Nephron (organoid): ENCODE data around the gene ENTREP1.
"Not testable (repeated sequence)": the region's sequence is repeated elsewhere in the genome, so short reads cannot be mapped to it uniquely, and the experiment has no call there.

Experiments used
- H3K27ac Mint-ChIP-seq, 3 experiments: 2 replicates each; pipeline ENCODE4 v1.8.0; 2020; ENCODE audit warnings: mixed read lengths in 3 of 3, mild to moderate bottlenecking in 2 of 3, moderate library complexity in 1 of 3
- H3K27me3 Mint-ChIP-seq: 2 replicates; pipeline ENCODE4 v1.8.0; 2021; ENCODE audit warnings: low read depth, mild to moderate bottlenecking, moderate library complexity, mixed read lengths
- H3K36me3 Mint-ChIP-seq: 2 replicates; pipeline ENCODE4 v1.8.0; 2020; ENCODE audit warnings: low read depth, mixed read lengths
- H3K4me1 Mint-ChIP-seq: 2 replicates; pipeline ENCODE4 v1.8.0; 2020; ENCODE audit warnings: mixed read lengths
- H3K4me3 Mint-ChIP-seq, 3 experiments: 2 replicates each; pipeline ENCODE4 v1.8.0; 2020; ENCODE audit warnings: mild to moderate bottlenecking in 3 of 3, mixed read lengths in 3 of 3, moderate library complexity in 2 of 3
- H3K9me3 Mint-ChIP-seq: 2 replicates; pipeline ENCODE4 v1.8.0; 2020; ENCODE audit warnings: mixed read lengths
- TF ChIP-seq, protein P1 (sequence below), 3 experiments: fragments of 200-600 bp; sonication (generic); IDR thresholded peaks; one replicate each; pipeline ENCODE4 v1.5.0; 2021; ENCODE audit warnings: antibody characterized with exemption in 3 of 3; ENCODE audit not compliant: unreplicated experiment in 3 of 3

ENTREP1 gene

DNA sequence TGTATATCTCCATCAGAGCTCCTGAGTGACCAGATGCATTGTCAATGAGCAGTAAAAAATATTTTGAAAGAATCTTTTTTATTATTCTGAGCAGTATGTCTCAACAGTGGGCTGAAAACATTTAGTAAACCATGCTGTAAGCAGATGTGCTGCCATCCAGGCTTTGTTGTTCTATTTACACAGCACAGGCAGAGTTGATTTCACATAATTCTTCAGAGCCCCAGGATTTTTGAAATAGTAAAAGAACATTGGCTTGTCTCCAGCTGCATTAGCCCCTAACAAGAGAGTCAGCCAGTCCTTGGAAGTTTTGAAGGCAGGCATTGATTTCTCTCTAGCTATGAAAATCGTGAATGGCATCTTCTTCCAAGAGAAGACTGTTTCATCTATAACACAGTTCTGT lies 25.2 kb upstream of the ENTREP1 start:
- H3K27ac Mint-ChIP-seq: no peak overlapping the region
- no peak overlapping the region for H3K4me3 Mint-ChIP-seq
- H3K27me3 Mint-ChIP-seq: no peaks in the 10 kb centered on the region
- TF ChIP-seq, protein P1, sequence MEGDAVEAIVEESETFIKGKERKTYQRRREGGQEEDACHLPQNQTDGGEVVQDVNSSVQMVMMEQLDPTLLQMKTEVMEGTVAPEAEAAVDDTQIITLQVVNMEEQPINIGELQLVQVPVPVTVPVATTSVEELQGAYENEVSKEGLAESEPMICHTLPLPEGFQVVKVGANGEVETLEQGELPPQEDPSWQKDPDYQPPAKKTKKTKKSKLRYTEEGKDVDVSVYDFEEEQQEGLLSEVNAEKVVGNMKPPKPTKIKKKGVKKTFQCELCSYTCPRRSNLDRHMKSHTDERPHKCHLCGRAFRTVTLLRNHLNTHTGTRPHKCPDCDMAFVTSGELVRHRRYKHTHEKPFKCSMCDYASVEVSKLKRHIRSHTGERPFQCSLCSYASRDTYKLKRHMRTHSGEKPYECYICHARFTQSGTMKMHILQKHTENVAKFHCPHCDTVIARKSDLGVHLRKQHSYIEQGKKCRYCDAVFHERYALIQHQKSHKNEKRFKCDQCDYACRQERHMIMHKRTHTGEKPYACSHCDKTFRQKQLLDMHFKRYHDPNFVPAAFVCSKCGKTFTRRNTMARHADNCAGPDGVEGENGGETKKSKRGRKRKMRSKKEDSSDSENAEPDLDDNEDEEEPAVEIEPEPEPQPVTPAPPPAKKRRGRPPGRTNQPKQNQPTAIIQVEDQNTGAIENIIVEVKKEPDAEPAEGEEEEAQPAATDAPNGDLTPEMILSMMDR (IDR thresholded peaks at IDR 0.05; ENCODE audit: unreplicated experiment in 3 of 3): no peak
- no peaks in the 10 kb centered on the region for H3K9me3 Mint-ChIP-seq
- H3K36me3 Mint-ChIP-seq: no peaks in the 10 kb centered on the region
- peaks cover 16% of the 10 kb centered on the region for H3K4me1 Mint-ChIP-seq

DNA sequence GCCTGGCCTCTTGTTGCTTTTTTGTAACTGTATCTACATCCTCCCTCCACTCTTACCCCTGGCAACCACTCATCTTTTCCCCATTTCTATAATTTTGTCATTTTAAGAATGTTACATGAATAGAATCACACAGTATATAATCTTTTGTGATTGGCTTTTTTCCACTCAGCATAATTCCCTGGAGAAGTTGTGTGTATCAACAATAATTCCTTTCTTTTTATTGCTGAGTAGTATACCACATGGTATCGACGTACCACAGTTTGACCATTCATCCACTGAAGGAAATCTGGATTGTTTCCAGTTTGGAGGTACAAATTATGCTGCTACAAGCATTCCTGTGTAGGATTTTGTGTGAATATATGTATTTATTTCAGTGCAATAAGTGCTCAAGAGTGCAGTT lies 21.7 kb upstream of the ENTREP1 start:
- Mint-ChIP-seq H3K27ac (no peak overlapping the region), H3K36me3 (no peaks in the 10 kb centered on the region), H3K9me3 (no peaks in the 10 kb centered on the region), H3K27me3 (no peaks in the 10 kb centered on the region), H3K4me1 (peaks cover 11% of the 10 kb centered on the region), H3K4me3 (no peak overlapping the region)
- TF ChIP-seq, protein P1 (IDR thresholded peaks at IDR 0.05; ENCODE audit: unreplicated experiment in 3 of 3): no peak

DNA sequence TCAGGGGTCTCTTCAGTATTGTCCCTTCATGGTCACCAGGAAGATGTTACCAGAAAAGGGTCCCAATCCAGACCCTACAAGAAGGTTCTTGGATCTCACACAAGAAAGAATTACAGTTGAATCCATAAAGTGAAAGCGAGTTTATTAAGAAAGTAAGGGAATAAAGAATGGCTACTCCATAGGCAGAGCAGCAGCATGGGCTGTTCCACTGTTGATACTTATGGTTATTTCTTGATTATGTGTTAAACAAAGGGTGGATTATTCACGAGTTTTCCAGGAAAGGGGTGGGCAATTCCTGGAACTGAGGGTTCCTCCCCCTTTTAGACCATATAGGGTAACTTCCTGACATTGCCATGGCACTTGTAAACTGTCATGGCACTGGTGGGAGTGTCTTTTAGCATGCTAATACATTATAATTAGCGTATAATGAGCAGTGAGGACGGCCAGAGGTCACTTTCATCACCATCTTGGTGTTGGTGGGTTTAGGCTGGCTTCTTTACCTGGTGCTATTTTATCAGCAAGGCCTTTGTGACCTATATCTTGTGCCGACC lies 18.0 kb upstream of the ENTREP1 start:
- H3K4me1 Mint-ChIP-seq: peaks cover 19% of the 10 kb centered on the region
- H3K4me3 Mint-ChIP-seq, H3K36me3 Mint-ChIP-seq, H3K9me3 Mint-ChIP-seq, H3K27me3 Mint-ChIP-seq: not testable (repeated sequence)
- H3K27ac Mint-ChIP-seq: peak overlapping the region in 2 of 3 experiments; percentile 94 to 95

DNA sequence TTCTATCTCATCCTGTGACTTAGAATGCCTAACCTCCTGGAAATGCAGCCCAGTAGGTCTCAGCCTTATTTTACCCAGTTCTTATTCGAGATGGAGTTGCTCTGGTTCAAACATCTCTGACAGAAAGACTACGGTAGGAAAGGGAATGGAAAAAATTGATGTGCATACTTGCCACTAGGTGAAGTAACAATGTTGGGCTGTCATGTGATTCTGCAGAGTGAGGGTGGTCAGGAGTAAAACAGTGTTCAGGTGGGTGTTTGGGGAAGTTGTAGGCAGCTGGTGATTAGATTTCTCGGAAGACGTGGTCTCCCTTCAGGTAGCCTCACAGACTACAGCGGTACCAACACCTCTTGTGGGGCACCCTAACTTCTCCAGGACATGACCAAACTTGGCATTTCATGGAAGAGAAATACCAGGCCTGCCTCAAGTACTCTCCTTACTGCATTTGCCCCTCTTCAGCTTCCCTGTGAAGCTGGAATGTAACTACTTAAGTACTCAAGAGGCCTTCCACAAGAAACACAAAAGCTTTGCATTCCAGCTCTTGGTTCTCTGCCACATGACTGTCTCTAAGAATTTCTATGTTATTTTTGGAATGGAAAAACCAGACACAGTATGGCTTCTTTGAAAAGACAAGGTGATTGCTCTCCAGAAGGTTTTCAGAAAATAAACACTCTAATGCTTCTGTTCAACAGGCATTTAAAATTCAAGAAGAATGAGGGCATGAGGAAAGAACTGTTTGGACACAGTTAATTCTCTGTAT lies 17.4 kb upstream of the ENTREP1 start:
- H3K27ac Mint-ChIP-seq: peak overlapping the region; percentile 89 to 95 (median 94)
- TF ChIP-seq, protein P1 (IDR thresholded peaks at IDR 0.05; ENCODE audit: unreplicated experiment in 3 of 3): no peak
- H3K4me3 Mint-ChIP-seq: no peak overlapping the region
- no peaks in the 10 kb centered on the region for H3K27me3 Mint-ChIP-seq
- H3K9me3 Mint-ChIP-seq: peaks cover 11% of the 10 kb centered on the region
- peaks cover 19% of the 10 kb centered on the region for H3K4me1 Mint-ChIP-seq
- peaks cover 4% of the 10 kb centered on the region for H3K36me3 Mint-ChIP-seq

DNA sequence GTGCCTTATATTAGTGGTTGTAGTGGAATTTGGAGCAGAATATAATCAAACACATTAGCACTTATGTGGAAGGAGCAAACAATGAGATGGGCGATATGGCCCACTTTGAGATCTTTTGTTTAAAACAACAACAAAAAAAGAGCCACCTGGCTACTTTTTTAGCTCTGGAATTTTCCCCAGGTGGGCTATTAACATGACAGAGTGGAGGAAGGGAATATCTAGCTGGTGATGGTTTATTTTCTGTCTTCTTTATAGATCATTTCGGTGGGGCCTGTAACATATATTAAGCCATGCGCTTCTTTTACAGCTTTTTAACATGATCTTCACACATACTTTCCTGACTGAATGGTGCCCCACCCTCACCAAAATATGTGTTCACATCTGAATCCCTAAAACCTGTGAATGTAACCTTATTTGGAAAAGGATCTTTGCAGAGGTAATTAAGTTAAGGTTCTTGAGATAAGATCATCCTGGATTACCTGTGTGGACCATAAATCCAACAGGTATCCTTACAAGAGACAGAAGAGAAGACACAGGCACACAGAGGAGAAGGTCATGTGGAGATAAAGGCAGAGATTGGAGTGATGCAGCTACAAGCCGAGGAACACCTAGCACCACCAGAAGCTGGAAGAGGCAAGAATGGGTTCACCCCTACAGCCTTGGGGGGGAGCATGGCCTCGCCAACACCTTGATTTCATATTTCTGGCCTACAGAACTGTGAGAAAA lies 16.6 kb upstream of the ENTREP1 start:
- H3K36me3 Mint-ChIP-seq: peaks cover 4% of the 10 kb centered on the region
- H3K4me1 Mint-ChIP-seq: peaks cover 19% of the 10 kb centered on the region
- no peak overlapping the region for H3K4me3 Mint-ChIP-seq
- TF ChIP-seq, protein P1 (IDR thresholded peaks at IDR 0.05; ENCODE audit: unreplicated experiment in 3 of 3): no peak
- no peaks in the 10 kb centered on the region for H3K27me3 Mint-ChIP-seq
- peak overlapping the region; percentile 89 to 95 (median 94) for H3K27ac Mint-ChIP-seq
- peaks cover 16% of the 10 kb centered on the region for H3K9me3 Mint-ChIP-seq

DNA sequence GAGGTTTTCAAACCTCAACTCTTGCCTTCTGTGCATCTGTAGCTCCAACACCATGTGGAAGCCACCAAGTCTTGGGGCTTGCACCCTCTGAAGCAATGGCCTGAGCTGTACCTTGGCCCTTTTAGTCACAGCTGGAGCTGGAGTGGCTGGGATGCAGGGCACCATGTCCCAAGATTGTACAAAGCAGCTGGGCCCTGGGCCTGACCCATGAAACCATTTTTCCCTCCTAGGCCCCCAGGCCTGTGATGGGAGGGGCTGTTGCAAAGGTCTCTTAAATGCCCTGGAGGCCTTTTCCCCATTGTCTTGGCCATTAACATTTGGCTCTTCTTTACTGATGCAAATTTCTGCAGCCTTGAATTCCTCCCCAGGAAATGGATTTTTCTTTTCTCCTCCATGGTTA lies 11.8 kb upstream of the ENTREP1 start:
- H3K27me3 Mint-ChIP-seq: no peaks in the 10 kb centered on the region
- TF ChIP-seq, protein P1 (IDR thresholded peaks at IDR 0.05; ENCODE audit: unreplicated experiment in 3 of 3): no peak

More for the DNA sequence above, 11.8 kb upstream of the ENTREP1 start:
- no peak overlapping the region for H3K4me3 Mint-ChIP-seq
- H3K27ac Mint-ChIP-seq: no peak overlapping the region
- H3K4me1 Mint-ChIP-seq: peaks cover 15% of the 10 kb centered on the region
- peaks cover 26% of the 10 kb centered on the region for H3K9me3 Mint-ChIP-seq
- peaks cover 11% of the 10 kb centered on the region for H3K36me3 Mint-ChIP-seq
